Smooth muscle cell of bladder (primary cell): ENCODE measurements around the gene SLC4A2. TPM values are rescaled to one million over a fixed set of nuclear protein-coding genes. Genes with fewer than 3 reads are reported as not detected.

ENCODE experiments used
- total RNA-seq: library from RNA; depleted of rRNA; stranded (reverse); fragments of >200 nt; gene quantifications from 2 replicates; pipeline ENCODE4 v1.2.3, GENCODE V29; 2014

The SLC4A2 gene
- total RNA-seq, result 58.6 and 78.7 TPM in 2 replicates

GRCh38 chr7:151059367-151060112 is at the start of gene SLC4A2:
Gene SLC4A2, plus strand, starts transcription at chr7:151059589. Its CDS starts 2,399 bp downstream, at chr7:151061988.

GRCh38 chr7:151024435-151025056 is 34.8 kb upstream of the SLC4A2 start, which contains the start of gene ATG9B:
Gene ATG9B, minus strand, starts transcription at chr7:151024494. Its CDS starts 71 bp downstream, at chr7:151024423.

GRCh38 chr7:151028131-151028947 is 31.1 kb upstream of the SLC4A2 start, which contains the start of gene ABCB8:
Gene ABCB8, plus strand, starts transcription at chr7:151028450. Its CDS starts 66 bp downstream, at chr7:151028516.

GRCh38 chr7:151047976-151048815 is 11.2 kb upstream of the SLC4A2 start, which contains the start of gene ASIC3:
Gene ASIC3, plus strand, starts transcription at chr7:151048531. Its CDS starts 355 bp downstream, at chr7:151048886.

GRCh38 chr7:151057506-151057988 is 1.8 kb upstream of the SLC4A2 start, which contains the start of gene CDK5:
Gene CDK5, minus strand, starts transcription at chr7:151057897. Its CDS starts 49 bp downstream, at chr7:151057848.

GRCh38 chr7:151080522-151081169 is 21.3 kb downstream of the SLC4A2 start, which contains the start of gene FASTK:
Gene FASTK, minus strand, starts transcription at chr7:151080809. Its CDS starts 43 bp downstream, at chr7:151080766.

GRCh38 chr7:151083071-151083823 is 23.9 kb downstream of the SLC4A2 start, which contains the start of gene TMUB1:
Gene TMUB1, minus strand, starts transcription at chr7:151083493. Its CDS starts 930 bp downstream, at chr7:151082563.

GRCh38 chr7:151085691-151086620 is 26.6 kb downstream of the SLC4A2 start, which contains the start of gene AGAP3:
Gene AGAP3, plus strand, starts transcription at chr7:151086475. Its CDS starts 267 bp downstream, at chr7:151086742.

Other genes starting within 250 kb of the SLC4A2 start
- 0.14 TPM in 1 of 2 replicates, not detected in the other for gene AOC1, start 207.1 kb upstream of the SLC4A2 start, total RNA-seq
- gene KCNH2, start 81.3 kb upstream of the SLC4A2 start, total RNA-seq, result 0.83 and 1.7 TPM in 2 replicates
- gene NOS3, start 68.6 kb upstream of the SLC4A2 start, total RNA-seq, result 1.3 TPM in 2 replicates
- gene ATG9B, start 35.1 kb upstream of the SLC4A2 start, total RNA-seq, result 0.37 TPM in 1 of 2 replicates, not detected in the other
- gene ABCB8, start 31.1 kb upstream of the SLC4A2 start, total RNA-seq, result 19.2 and 24.5 TPM in 2 replicates
- 0.14 and 0.37 TPM in 2 replicates for gene ASIC3, start 11.1 kb upstream of the SLC4A2 start, total RNA-seq
- gene CDK5, start 1.7 kb upstream of the SLC4A2 start, total RNA-seq, result 26.7 and 30.1 TPM in 2 replicates
- 74.5 and 76.1 TPM in 2 replicates for gene FASTK, start 21.2 kb downstream of the SLC4A2 start, total RNA-seq
- 13.2 and 17.4 TPM in 2 replicates for gene TMUB1, start 23.9 kb downstream of the SLC4A2 start, total RNA-seq
- 26.2 and 40.4 TPM in 2 replicates for gene AGAP3, start 26.9 kb downstream of the SLC4A2 start, total RNA-seq
- gene GBX1, start 108.1 kb downstream of the SLC4A2 start, total RNA-seq, result not detected in 2 replicates
- not detected in 2 replicates for gene ASB10, start 127.7 kb downstream of the SLC4A2 start, total RNA-seq
- not detected in 2 replicates for gene H2BK1, start 150.9 kb downstream of the SLC4A2 start, total RNA-seq
- gene ABCF2, start 167.6 kb downstream of the SLC4A2 start, total RNA-seq, result 60.3 and 62.2 TPM in 2 replicates
- 70.1 and 101 TPM in 2 replicates for gene CHPF2, start 172.9 kb downstream of the SLC4A2 start, total RNA-seq
- 46.6 and 53.7 TPM in 2 replicates for gene SMARCD3, start 189.1 kb downstream of the SLC4A2 start, total RNA-seq